ENCODE measurements around the gene NKAIN4.

The NKAIN4 gene

GRCh38 chr20:63192721-63193120 is 61.5 kb downstream of the NKAIN4 start:
- no peak for DNase-seq (ENCODE audit: low spot score)

- no peak for DNase-seq (ENCODE audit: low spot score)
These were observed 62.9 kb downstream of the NKAIN4 start for GRCh38 chr20:63191400-63191799.

GRCh38 chr20:63190828-63191227 is 63.4 kb downstream of the NKAIN4 start:
- no peak for DNase-seq (ENCODE audit: low spot score)
